ENCODE results near the gene NRG2. TPM values are rescaled to one million over a fixed set of nuclear protein-coding genes. Genes with fewer than 3 reads are reported as not detected.

NRG2 gene
- total and polyA plus RNA-seq, 2 of the 4 experiments (the other 2 are of a cell fraction), result 0.18 TPM; not detected in 1

DNA sequence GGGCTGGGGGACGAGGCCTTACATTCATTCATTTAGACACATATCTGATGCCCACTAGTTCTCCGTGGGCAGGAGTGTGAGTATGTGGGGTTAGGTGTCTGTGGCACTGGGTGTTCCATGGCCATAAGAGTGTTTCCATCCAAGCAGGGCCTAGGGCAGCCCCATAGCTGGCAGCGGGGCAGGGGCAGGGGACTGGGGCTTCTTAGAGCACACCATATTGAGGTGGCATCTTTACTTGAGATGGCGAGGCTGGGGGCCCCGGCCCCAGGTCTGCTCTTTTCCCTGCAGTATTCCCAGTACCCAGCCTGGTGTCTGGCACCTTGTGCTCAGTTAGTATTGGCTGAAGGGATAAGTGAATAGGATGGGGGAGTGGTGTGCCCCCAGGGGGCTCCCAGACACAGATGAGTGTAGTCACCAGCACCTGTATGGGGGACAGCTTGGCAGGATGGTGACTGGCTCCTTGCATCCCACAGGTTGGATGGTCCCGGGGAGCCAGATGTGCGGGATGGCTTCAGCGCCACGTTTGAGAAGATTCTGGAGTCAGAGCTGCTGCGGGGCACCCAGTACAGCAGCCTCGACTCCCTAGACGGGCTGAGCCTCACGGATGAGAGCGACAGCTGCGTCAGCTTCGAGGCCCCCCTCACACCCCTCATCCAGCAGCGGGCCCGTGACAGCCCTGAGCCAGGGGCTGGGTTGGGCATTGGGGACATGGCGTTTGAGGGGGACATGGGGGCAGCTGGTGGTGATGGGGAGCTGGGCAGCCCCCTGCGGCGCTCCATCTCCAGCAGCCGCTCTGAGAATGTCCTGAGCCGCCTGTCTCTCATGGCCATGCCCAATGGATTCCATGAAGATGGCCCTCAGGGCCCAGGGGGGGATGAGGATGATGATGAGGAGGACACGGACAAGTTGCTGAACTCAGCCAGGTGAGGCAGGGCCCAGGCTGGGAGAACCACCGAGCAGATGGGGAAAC is 230.0 kb downstream of the NRG2 start:
- dilution Hi-C loops (cut with HindIII; ENCODE audit: low sequenced_read_pairs, unreplicated experiment), result no loop called here
- H4K20me1 ChIP-seq (ENCODE audit: insufficient read depth, low read length), result no peaks in the 10 kb centered on the region

More for the DNA sequence above, 230.0 kb downstream of the NRG2 start:
- H3K23ac ChIP-seq (ENCODE audit: low read depth, low read length), result no peak overlapping the region
- in situ Hi-C loops (cut with MboI; ENCODE audit: low sequenced_read_pairs), result no loop called here
- no peak overlapping the region for H4K5ac ChIP-seq (ENCODE audit: low read depth, low read length)
- no peak overlapping the region for H3K56ac ChIP-seq (ENCODE audit: extremely low read depth, insufficient read depth, low read length)
- H2BK15ac ChIP-seq (ENCODE audit: low read depth, low read length), result no peak overlapping the region
- H3K27ac ChIP-seq (ENCODE audit: insufficient read depth, low read length), result no peak overlapping the region
- no peaks in the 10 kb centered on the region for H3K9me3 ChIP-seq (ENCODE audit: control insufficient read depth, insufficient read depth, low read length)
- H3K4me2 ChIP-seq (ENCODE audit: low read depth, low read length), result no peak overlapping the region
- POLR2A ChIA-PET (ENCODE audit: unreplicated experiment), result no interaction called here
- no peak overlapping the region for H3K18ac ChIP-seq (ENCODE audit: low read depth, low read length)
- H3K14ac ChIP-seq (replicated peaks; ENCODE audit: low read depth, low read length), result no peak overlapping the region
- H3K27me3 ChIP-seq (ENCODE audit: control insufficient read depth, insufficient read depth, low read length), result peaks cover 35% of the 10 kb centered on the region
- no peak overlapping the region for H3K9ac ChIP-seq (ENCODE audit: low read depth, low read length)
- ATAC-seq (ENCODE audit: low read depth) (no peak), DNase-seq (no peak)
- H2AK5ac ChIP-seq (ENCODE audit: low read depth, low read length), result no peak overlapping the region
- H4K91ac ChIP-seq (ENCODE audit: insufficient read depth, low read depth, low read length), result no peak overlapping the region
- no peak overlapping the region for H2BK20ac ChIP-seq (ENCODE audit: low read depth, low read length)
- H3K79me1 ChIP-seq (ENCODE audit: low read depth in 1 of 2, low read length in 2 of 2), result no peaks in the 10 kb centered on the region
- H2BK5ac ChIP-seq (ENCODE audit: low read depth, low read length, poor library complexity, severe bottlenecking), result no peak overlapping the region
- H2BK120ac ChIP-seq (ENCODE audit: low read depth, low read length), result no peak overlapping the region
- BruUV-seq (replicated peaks), result no TSS peak
- no peak overlapping the region for H3K4ac ChIP-seq (ENCODE audit: low read depth, low read length)
- H3K4me1 ChIP-seq (ENCODE audit: control insufficient read depth, insufficient read depth, low read length), result no peaks in the 10 kb centered on the region
- no peaks in the 10 kb centered on the region for H3K36me3 ChIP-seq (ENCODE audit: control insufficient read depth, insufficient read depth, low read length)
- WGBS, 2 experiments (ENCODE audit: extremely low coverage in 2 of 2, insufficient read length in 1 of 2), result 61% methylated on average over 3 of the region's 25 CpGs; no CpG with 5 or more reads in 1 of the 2 experiments
- H4K8ac ChIP-seq (ENCODE audit: low read depth in 2 of 2, low read length in 2 of 2), result no peak overlapping the region
- no peaks in the 10 kb centered on the region for H3K9me1 ChIP-seq (ENCODE audit: insufficient read depth, low read length)
- CTCF ChIA-PET, result no interaction called here
- H3K4me3 ChIP-seq (ENCODE audit: insufficient read depth, low read depth, low read length), result no peak overlapping the region
- TF ChIP-seq, protein P1, sequence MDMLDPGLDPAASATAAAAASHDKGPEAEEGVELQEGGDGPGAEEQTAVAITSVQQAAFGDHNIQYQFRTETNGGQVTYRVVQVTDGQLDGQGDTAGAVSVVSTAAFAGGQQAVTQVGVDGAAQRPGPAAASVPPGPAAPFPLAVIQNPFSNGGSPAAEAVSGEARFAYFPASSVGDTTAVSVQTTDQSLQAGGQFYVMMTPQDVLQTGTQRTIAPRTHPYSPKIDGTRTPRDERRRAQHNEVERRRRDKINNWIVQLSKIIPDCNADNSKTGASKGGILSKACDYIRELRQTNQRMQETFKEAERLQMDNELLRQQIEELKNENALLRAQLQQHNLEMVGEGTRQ (IDR thresholded peaks at IDR 0.05; ENCODE audit: low read depth, low read length), result no peak
- TF ChIP-seq, protein P2, sequence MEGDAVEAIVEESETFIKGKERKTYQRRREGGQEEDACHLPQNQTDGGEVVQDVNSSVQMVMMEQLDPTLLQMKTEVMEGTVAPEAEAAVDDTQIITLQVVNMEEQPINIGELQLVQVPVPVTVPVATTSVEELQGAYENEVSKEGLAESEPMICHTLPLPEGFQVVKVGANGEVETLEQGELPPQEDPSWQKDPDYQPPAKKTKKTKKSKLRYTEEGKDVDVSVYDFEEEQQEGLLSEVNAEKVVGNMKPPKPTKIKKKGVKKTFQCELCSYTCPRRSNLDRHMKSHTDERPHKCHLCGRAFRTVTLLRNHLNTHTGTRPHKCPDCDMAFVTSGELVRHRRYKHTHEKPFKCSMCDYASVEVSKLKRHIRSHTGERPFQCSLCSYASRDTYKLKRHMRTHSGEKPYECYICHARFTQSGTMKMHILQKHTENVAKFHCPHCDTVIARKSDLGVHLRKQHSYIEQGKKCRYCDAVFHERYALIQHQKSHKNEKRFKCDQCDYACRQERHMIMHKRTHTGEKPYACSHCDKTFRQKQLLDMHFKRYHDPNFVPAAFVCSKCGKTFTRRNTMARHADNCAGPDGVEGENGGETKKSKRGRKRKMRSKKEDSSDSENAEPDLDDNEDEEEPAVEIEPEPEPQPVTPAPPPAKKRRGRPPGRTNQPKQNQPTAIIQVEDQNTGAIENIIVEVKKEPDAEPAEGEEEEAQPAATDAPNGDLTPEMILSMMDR (conservative IDR thresholded peaks at IDR 0.05; ENCODE audit: low read depth, low read length), result no peak
- TF ChIP-seq CEBPB (IDR thresholded peaks at IDR 0.05; ENCODE audit: low read depth, low read length) (no peak), RCOR1 (IDR thresholded peaks at IDR 0.05; ENCODE audit: insufficient replicate concordance, low read length) (no peak), BHLHE40 (IDR thresholded peaks at IDR 0.05; ENCODE audit: low read depth, low read length) (no peak), RAD21 (IDR thresholded peaks at IDR 0.05; ENCODE audit: low read length) (no peak), FOS (IDR thresholded peaks at IDR 0.05; ENCODE audit: low read depth, low read length) (no peak), POLR2A (IDR thresholded peaks at IDR 0.05; ENCODE audit: low read depth, low read length) (no peak), MAZ (IDR thresholded peaks at IDR 0.05; ENCODE audit: borderline replicate concordance, low read depth, low read length) (no peak), CHD1 (IDR thresholded peaks at IDR 0.05; ENCODE audit: low read depth, low read length) (no peak), MAFK (IDR thresholded peaks at IDR 0.05; ENCODE audit: low read depth, low read length) (no peak), NFE2L2 (IDR thresholded peaks at IDR 0.05; ENCODE audit: low read depth, low read length) (no peak)
- intact Hi-C loops (cut with micrococcal nuclease), result no loop called here
- H2AK9ac ChIP-seq (replicated peaks; ENCODE audit: low read depth, low read length, poor library complexity), result no peak overlapping the region
- H2AFZ ChIP-seq (replicated peaks; ENCODE audit: low read length, poor library complexity), result no peak overlapping the region

Data from IMR-90 (cell line).